Embryonic facial prominence (tissue), 1 donor: ENCODE measurements around the gene SLC4A2.

Experiments used
- DNase-seq: peaks from one replicate; pipeline ENCODE4 v3.0.0-alpha.2; 2016; ENCODE audit errors: extremely low spot score

The SLC4A2 gene

GRCh38 chr7:151043959-151044358 lies 15.4 kb upstream of the SLC4A2 start:
- no peak for DNase-seq

- DNase-seq = no peak
Measured at GRCh38 chr7:151045262-151045661, 14.1 kb upstream of the SLC4A2 start.

- DNase-seq = no peak
Measured at GRCh38 chr7:151045967-151046366, 13.4 kb upstream of the SLC4A2 start.

- DNase-seq = no peak
Measured at GRCh38 chr7:151046603-151047573, 12.5 kb upstream of the SLC4A2 start.

GRCh38 chr7:151047976-151048815 lies 11.2 kb upstream of the SLC4A2 start, which contains the start of gene ASIC3:
Gene ASIC3, plus strand, starts transcription at chr7:151048531. Its CDS starts 355 bp downstream, at chr7:151048886.
- no peak for DNase-seq

- no peak for DNase-seq
Measured at GRCh38 chr7:151048911-151049463, 10.4 kb upstream of the SLC4A2 start.

- DNase-seq = no peak
Measured at GRCh38 chr7:151051108-151051507, 8.3 kb upstream of the SLC4A2 start.

GRCh38 chr7:151053096-151053495 lies 6.3 kb upstream of the SLC4A2 start:
- DNase-seq = no peak

GRCh38 chr7:151053751-151054150 lies 5.6 kb upstream of the SLC4A2 start:
- no peak for DNase-seq

- no peak for DNase-seq
Measured at GRCh38 chr7:151056283-151056665, 3.1 kb upstream of the SLC4A2 start.

- DNase-seq = no peak
Measured at GRCh38 chr7:151056666-151057505, 2.5 kb upstream of the SLC4A2 start.

GRCh38 chr7:151057506-151057988 lies 1.8 kb upstream of the SLC4A2 start, which contains the start of gene CDK5:
Gene CDK5, minus strand, starts transcription at chr7:151057897. Its CDS starts 49 bp downstream, at chr7:151057848.
- DNase-seq = no peak

GRCh38 chr7:151057989-151058780 lies 1.2 kb upstream of the SLC4A2 start:
- peak; percentile 100 for DNase-seq

GRCh38 chr7:151058781-151059366 lies 515 bp upstream of the SLC4A2 start:
- peak; percentile 49 for DNase-seq

- no peak for DNase-seq
Measured at GRCh38 chr7:151060113-151060415, 675 bp downstream of the SLC4A2 start.

- no peak for DNase-seq
Measured at GRCh38 chr7:151060416-151061212, 1.2 kb downstream of the SLC4A2 start.

- no peak for DNase-seq
Measured at GRCh38 chr7:151061213-151062110, 2.1 kb downstream of the SLC4A2 start.

- no peak for DNase-seq
Measured at GRCh38 chr7:151062111-151062398, 2.7 kb downstream of the SLC4A2 start.
